CD4-positive, alpha-beta T cell treated with Interleukin-10 for 1 hour (primary cell): ENCODE data around the gene SMAD9.

Experiments used
- DNase-seq: peaks from one replicate; pipeline ENCODE4 v3.0.0-alpha.2; 2020

SMAD9 gene

DNA sequence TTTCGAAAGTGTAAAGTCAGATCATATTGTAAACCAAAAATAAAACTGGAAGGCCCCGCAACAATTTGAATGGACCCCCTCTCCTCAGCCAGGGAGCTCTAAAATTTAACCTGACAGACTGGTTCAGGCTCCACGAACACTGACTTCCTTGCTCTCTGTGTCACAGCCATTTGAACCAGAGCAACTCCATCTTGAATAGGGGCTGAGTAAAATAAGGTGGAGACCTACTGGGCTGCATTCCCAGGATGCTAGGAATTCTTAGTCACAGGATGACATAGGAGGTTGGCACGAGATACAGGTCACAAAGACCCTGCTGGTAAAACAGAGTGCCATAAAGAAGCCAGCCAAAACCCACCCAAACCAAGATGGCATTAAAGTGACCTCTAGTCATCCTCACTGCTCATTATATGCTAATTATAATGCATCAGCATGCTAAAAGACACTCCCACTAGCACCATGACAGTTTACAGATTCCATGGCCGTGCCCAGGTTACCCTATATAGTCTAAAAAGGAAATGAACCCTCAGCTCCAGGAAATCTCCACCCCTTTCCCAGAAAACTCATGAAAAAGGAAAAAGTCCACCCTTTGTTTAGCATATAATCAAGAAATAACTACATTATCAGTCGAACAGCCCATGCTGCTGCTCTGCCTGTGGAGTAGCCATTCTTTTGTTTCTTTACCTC is 57.9 kb downstream of the SMAD9 start:
- no peak for DNase-seq

DNA sequence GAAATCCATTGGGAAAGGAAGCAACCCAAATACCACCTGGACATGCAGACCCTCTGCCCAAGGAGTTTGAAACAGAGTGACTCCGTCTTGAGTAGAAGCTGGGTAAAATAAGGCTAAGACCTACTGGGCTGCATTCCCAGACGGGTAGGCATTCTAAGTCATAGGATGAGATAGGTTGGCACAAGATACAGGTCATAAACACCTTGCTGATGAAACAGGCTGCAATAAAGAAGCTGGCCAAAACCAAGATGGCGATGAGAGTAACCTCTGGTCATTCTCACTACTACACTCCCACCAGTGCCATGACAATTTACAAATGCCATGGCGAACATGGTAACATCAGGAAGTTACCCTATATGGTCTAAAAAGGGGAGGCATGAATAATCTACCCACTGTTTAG is 60.8 kb downstream of the SMAD9 start:
- no peak for DNase-seq

DNA sequence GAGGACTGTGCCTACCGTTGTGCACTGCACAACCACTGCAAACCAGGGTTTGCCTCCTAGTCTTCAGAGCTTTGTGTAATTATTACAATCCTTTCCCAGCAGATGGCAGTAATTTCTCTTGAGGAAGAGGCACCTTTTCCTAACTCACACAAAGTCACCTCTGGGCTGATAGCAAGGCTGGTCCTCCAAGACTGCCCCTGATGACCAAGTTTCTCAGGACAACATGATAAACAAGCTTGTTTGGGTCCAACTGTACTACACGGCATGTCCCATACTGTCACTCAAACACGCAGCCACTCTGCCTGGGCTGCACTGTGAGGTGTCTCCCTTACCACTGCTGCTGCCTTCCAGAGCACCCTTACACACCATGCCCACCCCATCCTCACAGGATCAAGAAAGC is 61.7 kb downstream of the SMAD9 start:
- DNase-seq = peak; percentile 8

- no peak for DNase-seq
These were observed 62.8 kb downstream of the SMAD9 start for GRCh38 chr13:36857253-36857652.

DNA sequence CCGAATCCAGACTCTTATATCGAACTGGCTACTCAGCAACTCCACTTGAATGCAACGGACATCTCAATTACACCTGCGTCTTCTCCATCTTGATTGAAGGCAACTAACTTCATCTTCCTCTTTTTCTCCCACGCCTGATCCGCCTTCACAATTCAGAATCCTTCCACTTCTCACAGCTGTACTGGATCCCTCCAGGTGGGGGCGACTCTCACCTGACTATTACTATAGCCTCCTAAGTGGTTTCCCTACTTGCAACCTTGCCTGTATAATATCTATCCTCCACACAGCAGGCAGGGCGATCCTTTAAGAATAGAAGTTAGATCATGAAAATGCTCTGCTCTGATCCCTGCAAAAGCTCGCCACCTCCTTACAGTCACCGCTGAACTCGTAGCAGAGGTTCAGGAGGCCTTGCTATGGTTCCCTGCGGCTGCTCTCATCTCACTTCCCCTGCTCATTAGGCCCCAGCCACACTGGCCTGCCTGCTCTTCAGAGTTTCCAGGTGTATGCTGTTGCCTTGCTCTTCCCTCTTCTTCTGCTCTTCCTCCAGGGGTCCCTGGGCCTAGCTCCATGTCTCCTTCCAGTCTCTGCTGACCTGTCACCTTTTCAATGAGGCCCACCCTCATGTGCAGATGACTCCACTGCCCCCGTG is 69.1 kb downstream of the SMAD9 start:
- DNase-seq = no peak

GRCh38 chr13:36848199-36848982 is 71.6 kb downstream of the SMAD9 start:
- DNase-seq = no peak

DNA sequence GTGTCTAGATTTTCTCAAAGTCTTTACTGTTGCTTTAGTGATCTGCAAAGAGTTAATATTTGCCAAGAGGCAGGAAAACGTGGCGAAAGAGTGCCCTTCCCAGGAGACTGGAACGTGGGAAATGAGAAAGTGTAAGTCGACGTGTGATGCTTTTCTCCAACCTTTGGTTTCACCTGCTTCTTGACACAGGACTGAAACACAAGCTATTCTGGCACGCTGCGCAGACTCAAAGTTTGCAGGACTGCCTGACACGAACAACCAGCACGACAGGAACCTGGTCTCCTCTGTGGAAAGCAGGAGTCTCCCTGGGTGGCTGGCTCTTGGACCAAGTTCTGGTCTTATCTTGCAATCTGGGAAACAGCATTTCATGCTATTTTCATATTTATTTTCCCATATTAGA is 72.4 kb downstream of the SMAD9 start:
- DNase-seq = no peak

GRCh38 chr13:36841391-36841790 is 78.6 kb downstream of the SMAD9 start:
- no peak for DNase-seq

GRCh38 chr13:36840718-36841250 is 79.3 kb downstream of the SMAD9 start:
- DNase-seq = no peak

- DNase-seq = no peak
These were observed 80.1 kb downstream of the SMAD9 start for GRCh38 chr13:36839981-36840380.

DNA sequence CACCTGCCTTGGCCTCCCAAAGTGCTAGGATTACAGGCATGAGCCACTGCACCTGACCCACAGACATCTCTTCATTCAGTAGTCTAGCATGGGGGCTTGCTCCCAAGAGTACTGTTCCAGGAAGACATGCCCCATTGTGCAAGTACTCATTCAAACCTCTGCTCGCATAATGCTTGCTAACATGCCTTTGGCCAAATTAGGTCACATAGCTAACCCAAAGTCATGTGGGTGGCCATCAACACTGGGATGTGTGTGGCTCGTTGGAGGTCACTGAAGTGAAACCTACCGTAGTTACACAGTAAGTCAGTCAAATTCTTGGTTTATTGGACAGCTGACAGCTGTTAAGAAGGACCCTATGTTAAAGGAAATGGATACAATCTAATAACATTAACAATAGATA is 80.8 kb downstream of the SMAD9 start:
- DNase-seq = no peak

DNA sequence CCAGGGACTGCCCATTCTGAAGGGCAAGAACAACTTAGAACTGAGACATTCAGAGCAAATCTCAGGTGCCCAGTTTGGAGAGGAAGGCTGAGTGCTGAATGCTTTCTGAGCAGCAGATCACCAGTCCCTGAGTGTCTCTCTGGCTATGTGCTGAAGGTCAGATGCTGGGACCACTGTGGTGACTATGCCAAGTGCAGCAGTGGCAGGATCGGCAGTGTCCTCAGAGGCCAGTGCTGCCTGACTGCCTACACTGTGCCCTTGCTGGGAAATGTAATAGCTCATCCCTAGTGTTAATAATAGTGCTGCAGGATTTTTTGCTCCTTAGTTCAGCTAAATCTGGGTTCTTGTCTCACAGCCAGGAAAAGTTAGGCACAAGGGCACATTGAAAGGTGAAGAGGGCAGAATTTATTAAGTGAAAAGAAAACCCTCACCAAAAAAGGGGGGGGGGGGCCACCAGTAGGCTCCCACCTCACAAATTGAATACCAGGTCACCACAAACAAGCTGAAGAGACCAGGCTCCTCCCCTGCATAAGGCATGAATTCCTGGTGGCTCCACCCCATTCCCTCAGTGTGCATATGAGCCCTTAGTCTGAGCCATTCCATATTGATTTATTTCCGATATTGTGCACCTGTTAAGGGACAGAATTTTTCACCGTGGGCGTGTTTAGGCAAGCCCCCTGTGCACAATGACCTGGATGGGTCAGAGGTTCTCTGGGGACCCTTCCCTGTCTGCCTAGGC is 82.5 kb downstream of the SMAD9 start:
- no peak for DNase-seq

DNA sequence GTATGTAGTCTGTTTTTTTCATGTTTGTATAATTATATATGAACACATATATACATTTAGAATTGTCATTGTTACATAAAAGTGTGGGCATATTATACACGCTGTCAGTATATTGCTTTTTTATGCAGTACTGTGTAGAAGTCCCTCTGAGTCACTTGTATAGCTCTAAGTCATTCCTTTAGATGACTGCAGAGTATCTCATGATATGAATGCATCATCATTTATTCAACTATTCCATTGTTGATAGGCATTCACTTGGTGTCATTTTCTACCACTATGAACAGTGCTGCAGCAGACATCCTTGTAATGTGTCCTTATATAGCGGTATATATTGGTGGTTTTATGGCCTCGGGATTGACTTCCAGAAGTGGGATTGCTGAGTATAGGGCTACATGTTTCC is 85.7 kb downstream of the SMAD9 start:
- DNase-seq = no peak

GRCh38 chr13:36831291-36831690 is 88.7 kb downstream of the SMAD9 start:
- DNase-seq = no peak

DNA sequence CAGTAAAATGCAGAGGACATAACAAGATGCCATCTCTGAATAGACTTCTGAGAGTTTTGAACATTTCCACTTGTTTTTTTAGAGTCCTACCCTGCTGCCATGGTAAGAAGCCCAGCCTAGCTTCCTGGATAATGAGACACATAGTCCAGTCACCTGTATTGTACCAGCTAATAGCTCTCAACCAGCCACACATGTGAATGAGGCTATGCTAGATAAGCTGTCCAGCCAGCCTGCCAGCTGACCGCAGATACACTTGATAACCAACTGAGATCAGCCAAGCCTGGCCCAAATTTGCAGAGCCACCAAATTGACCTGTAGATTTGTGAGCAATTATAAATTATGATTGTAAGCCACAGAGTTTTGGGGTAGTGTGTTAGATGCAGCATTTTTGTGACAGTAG is 90.3 kb downstream of the SMAD9 start:
- DNase-seq = no peak

GRCh38 chr13:36822785-36823184 is 97.3 kb downstream of the SMAD9 start:
- no peak for DNase-seq

DNA sequence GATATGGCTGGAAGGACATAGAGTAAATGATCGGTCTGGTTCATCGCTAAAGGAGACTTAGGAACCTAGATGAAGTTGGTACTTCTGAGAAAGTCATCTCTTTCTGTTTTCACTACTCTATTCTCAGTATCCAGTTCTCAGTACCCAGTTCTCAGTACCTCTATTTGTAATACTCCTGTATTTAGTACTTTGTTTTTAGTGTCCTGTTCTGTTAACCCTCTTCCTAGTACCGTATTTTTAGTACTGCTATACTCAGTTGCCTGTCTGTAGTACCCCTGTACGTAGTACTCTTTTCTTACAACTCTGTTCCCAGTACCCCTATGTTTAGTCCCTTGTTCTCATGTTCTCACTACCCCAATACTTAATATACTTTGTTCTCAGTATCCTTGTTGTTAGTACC is 99.8 kb downstream of the SMAD9 start:
- DNase-seq = no peak

- DNase-seq = peak; percentile 32
These were observed 100.3 kb downstream of the SMAD9 start for GRCh38 chr13:36819739-36820090.

GRCh38 chr13:36818804-36819738 is 101.0 kb downstream of the SMAD9 start, which contains the start of gene RFXAP:
Gene RFXAP, plus strand, starts transcription at chr13:36819222. Its CDS starts 136 bp downstream, at chr13:36819358.
- DNase-seq = peak; percentile 91

DNA sequence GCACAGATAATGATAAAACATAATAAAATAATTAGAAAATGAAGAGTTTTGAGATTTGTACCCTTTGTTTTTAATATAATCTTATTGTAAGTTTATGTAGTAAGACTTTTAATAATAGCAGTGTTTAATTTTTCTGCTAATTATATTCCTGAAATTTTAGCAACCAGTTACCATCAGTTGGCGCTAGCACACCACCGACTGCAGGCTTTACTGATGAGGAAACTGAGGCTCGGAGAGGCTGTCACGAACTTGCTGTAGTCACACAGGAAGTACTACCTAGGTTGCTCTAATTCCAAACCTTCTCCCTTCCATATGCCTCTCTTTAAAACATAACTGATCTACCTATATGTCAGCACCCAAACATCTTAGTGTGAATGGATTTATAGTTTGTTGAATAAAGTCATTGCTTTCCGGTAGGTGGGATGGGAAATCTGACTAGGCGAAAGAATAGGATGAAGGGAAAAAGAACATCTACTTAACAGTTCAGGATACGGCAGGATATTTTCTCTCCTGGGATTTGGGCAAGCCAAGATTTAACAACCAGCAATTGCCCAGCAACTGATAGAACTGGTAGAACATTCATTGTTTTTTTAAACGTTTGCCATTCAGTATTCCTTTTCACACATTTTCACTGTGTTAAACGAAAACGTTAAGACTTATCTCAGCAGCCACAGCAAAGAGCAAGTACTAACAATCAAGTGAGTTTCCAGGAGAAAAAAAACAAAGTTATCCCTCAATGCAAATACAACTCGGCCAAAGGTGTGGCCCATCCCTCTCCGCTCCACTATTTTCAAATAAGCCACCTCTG is 101.8 kb downstream of the SMAD9 start:
- DNase-seq = no peak

DNA sequence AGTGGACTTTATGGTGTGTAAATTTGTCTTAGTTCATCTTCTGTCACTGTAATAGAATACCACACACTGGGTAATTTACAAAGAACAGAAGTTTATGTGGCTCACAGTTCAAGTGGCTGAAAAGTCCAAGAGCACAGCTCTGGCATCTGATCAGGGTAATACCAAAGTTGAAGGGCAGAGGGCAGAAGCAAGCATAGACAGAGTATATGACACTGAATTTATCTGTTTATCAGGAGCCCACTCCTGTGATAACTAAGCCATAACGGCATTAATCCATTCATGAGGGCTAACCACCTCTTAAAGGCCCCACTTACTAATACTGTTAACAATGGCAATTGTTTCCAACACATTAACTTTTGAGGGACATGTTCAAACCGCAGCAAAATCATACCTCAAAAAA is 105.0 kb downstream of the SMAD9 start:
- DNase-seq = peak; percentile 28
